SK-N-SH (cell line): ENCODE measurements around the gene ATXN10. TPM values are rescaled to one million over a fixed set of nuclear protein-coding genes. Genes with fewer than 3 reads are reported as not detected.
A peak's percentile ranks its signal among the peaks of the same experiment; 100 is the strongest.
"Not testable (repeated sequence)": the region's sequence is repeated elsewhere in the genome, so short reads cannot be mapped to it uniquely, and the experiment has no call there.

Experiments
- CTCF ChIA-PET: fragments of 300-600, 350-600 bp; formaldehyde crosslinking; extraction: SDS; loops from one replicate; lab custom pipeline; 2021; lab: Yijun Ruan, JAX
- POLR2A ChIA-PET: fragments of 350-600 bp; sonication (Branson Sonifier 250); formaldehyde crosslinking; extraction: SDS; loops from one replicate; lab custom pipeline; 2020; ENCODE audit warnings: antibody characterized with exemption, inconsistent platforms; lab: Yijun Ruan, JAX
- DNase-seq: peaks from one replicate; pipeline ENCODE4 v3.0.0; 2012
- H2AFZ ChIP-seq: fragments of 200-600 bp; sonication (generic); 2 replicates; pipeline ENCODE4 v1.8.1; 2016; ENCODE audit warnings: antibody characterized with exemption, mild to moderate bottlenecking, low read depth
- H3F3A ChIP-seq: fragments of 200-600 bp; sonication (generic); replicated peaks from 2 replicates; pipeline ENCODE3; 2016; ENCODE audit warnings: antibody characterized with exemption, mild to moderate bottlenecking; ENCODE audit not compliant: insufficient read depth
- H3K27ac ChIP-seq, 2 experiments: fragments of 200-500 bp in 1 of 2; fragments of 200-600 bp in 1 of 2; sonication (Bioruptor generic) in 1 of 2; sonication (generic), shearing (Covaris generic) in 1 of 2; 2 replicates each; pipeline versions ENCODE4 v1.5.1 to v1.6.1; 2014 to 2016; ENCODE audit warnings: low read depth in 2 of 2, inconsistent platforms in 1 of 2, low read length in 1 of 2, mild to moderate bottlenecking in 1 of 2, mixed read lengths in 1 of 2
- H3K27me3 ChIP-seq: fragments of 200-600 bp; sonication (generic), shearing (Covaris generic); 2 replicates; pipeline ENCODE4 v1.6.1; 2016; ENCODE audit warnings: mixed run types; ENCODE audit not compliant: insufficient read depth
- H3K36me3 ChIP-seq, 2 experiments: fragments of 200-500 bp in 1 of 2; fragments of 200-600 bp in 1 of 2; sonication (Bioruptor generic) in 1 of 2; sonication (generic) in 1 of 2; replicated peaks in 1 of 2; 2 replicates each; pipeline versions ENCODE3 to v1.5.1; 2014 to 2016; ENCODE audit warnings: low read length in 1 of 2, mild to moderate bottlenecking in 1 of 2; ENCODE audit not compliant: insufficient read depth in 2 of 2, control insufficient read depth in 1 of 2
- H3K4me1 ChIP-seq, 2 experiments: fragments of 200-500 bp in 1 of 2; fragments of 200-600 bp in 1 of 2; sonication (Bioruptor generic) in 1 of 2; sonication (generic), shearing (Covaris generic) in 1 of 2; 2 replicates each; pipeline versions ENCODE4 v1.5.1 to v1.6.1; 2014 to 2016; ENCODE audit warnings: low read depth in 1 of 2, low read length in 1 of 2, mixed run types in 1 of 2; ENCODE audit not compliant: insufficient read depth in 2 of 2, control insufficient read depth in 1 of 2
- H3K4me2 ChIP-seq: fragments of 200-600 bp; sonication (generic), shearing (Covaris generic); 2 replicates; pipeline ENCODE4 v1.6.1; 2017; ENCODE audit warnings: mixed run types
- H3K4me3 ChIP-seq, 2 experiments: fragments of 200-500 bp in 1 of 2; fragments of 200-600 bp in 1 of 2; sonication (Bioruptor generic) in 1 of 2; sonication (generic), shearing (Covaris generic) in 1 of 2; 2 replicates each; pipeline versions ENCODE4 v1.5.1 to v1.8.1; 2014 to 2016; ENCODE audit warnings: low read depth in 2 of 2, inconsistent platforms in 1 of 2, low read length in 1 of 2, mild to moderate bottlenecking in 1 of 2, mixed read lengths in 1 of 2, moderate library complexity in 1 of 2
- H3K79me2 ChIP-seq: fragments of 200-600 bp; sonication (generic); 2 replicates; pipeline ENCODE4 v1.8.1; 2017; ENCODE audit warnings: mild to moderate bottlenecking; ENCODE audit not compliant: insufficient read depth
- H3K9ac ChIP-seq: fragments of 200-600 bp; sonication (generic); 2 replicates; pipeline ENCODE4 v1.6.1; 2017; ENCODE audit warnings: mixed run types
- H3K9me2 ChIP-seq: fragments of 200-600 bp; sonication (generic); 2 replicates; pipeline ENCODE4 v1.6.1; 2017; ENCODE audit warnings: mixed run types
- H3K9me3 ChIP-seq: fragments of 200-600 bp; sonication (generic); 2 replicates; pipeline ENCODE4 v1.6.1; 2017; ENCODE audit warnings: mixed run types, mild to moderate bottlenecking, moderate library complexity
- H4K20me1 ChIP-seq: fragments of 200-600 bp; sonication (generic); 2 replicates; pipeline ENCODE4 v1.6.1; 2017; ENCODE audit warnings: mild to moderate bottlenecking, mixed run types; ENCODE audit not compliant: insufficient read depth
- ELF1 ChIP-seq: IDR thresholded peaks from 2 replicates; pipeline ENCODE4 v1.4.0; 2012
- EP300 ChIP-seq, 2 experiments: IDR thresholded peaks; 2 replicates each; pipeline versions ENCODE4 v1.4.0 to v1.6.1; 2012; ENCODE audit warnings: borderline replicate concordance in 1 of 2, low read depth in 1 of 2, low read length in 1 of 2
- FOSL2 ChIP-seq: IDR thresholded peaks from 2 replicates; pipeline ENCODE4 v1.4.0; 2012; ENCODE audit warnings: low read depth, mild to moderate bottlenecking, moderate library complexity, borderline replicate concordance
- FOXM1 ChIP-seq: IDR thresholded peaks from 2 replicates; pipeline ENCODE4 v1.4.0; 2012; ENCODE audit warnings: low read depth, mild to moderate bottlenecking
- GATA2 ChIP-seq: sonication (generic); formaldehyde crosslinking; IDR thresholded peaks from 2 replicates; pipeline ENCODE4 v1.5.0; 2020; ENCODE audit warnings: mild to moderate bottlenecking, missing genetic modification reagents
- JUND ChIP-seq: IDR thresholded peaks from 2 replicates; pipeline ENCODE4 v1.4.0; 2012
- NFIC ChIP-seq: IDR thresholded peaks from 2 replicates; pipeline ENCODE4 v1.4.0; 2012; ENCODE audit warnings: borderline replicate concordance
- RCOR1 ChIP-seq: fragments of 150-350 bp; IDR thresholded peaks from 2 replicates; pipeline ENCODE4 v1.6.1; 2017; ENCODE audit warnings: antibody characterized with exemption, low read length
- TCF12 ChIP-seq: IDR thresholded peaks from 2 replicates; pipeline ENCODE4 v1.4.0; 2012
- YY1 ChIP-seq: IDR thresholded peaks from 2 replicates; pipeline ENCODE4 v1.4.0; 2012; ENCODE audit warnings: low read depth, mild to moderate bottlenecking
- WGBS: methylation state at CpG from one replicate; pipeline ENCODE4 v1.1.6; 2017; ENCODE audit warnings: low lambda C conversion rate; 5-methylcytosine and 5-hydroxymethylcytosine counted together
- polyA plus RNA-seq, 3 experiments: library from polyadenylated mRNA; depleted of rRNA; stranded (reverse); fragments of >200 nt; gene quantifications; 2 replicates each; pipeline ENCODE4 v1.2.3, GENCODE V29; 2012
- TF ChIP-seq, protein P1 (sequence below): IDR thresholded peaks from 2 replicates; pipeline ENCODE4 v1.4.0; 2012; ENCODE audit warnings: low read depth, borderline replicate concordance
- TF ChIP-seq, protein P2 (sequence below): IDR thresholded peaks from 2 replicates; pipeline ENCODE4; 2012

The ATXN10 gene
- polyA plus RNA-seq, 1 of the 3 experiments (the other 2 are of a cell fraction): 202 TPM

DNA sequence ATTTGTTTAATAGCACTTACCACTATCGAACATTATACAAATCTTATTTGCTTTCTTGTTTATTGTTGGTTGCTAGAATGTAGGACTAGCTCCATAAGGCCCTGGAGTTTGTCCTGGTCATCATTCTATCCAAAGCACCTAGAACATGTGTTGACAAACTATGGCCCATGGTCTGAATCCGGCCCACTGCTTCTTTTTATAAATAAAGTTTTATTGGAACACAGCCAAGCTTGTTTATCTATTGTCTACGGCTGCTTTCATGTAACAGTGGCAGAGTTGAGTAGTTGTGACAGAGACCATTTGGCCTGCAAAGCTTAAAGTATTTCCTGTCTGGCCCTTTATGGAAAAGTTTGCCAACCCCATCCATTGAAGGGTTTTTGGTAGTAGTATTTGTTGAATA is 38.8 kb downstream of the ATXN10 start (continued):
- no peak for TF ChIP-seq GATA2 (CRISPR knock-in tag)
- TF ChIP-seq NFIC: no peak
- TF ChIP-seq ELF1: no peak
- TF ChIP-seq YY1: no peak

DNA sequence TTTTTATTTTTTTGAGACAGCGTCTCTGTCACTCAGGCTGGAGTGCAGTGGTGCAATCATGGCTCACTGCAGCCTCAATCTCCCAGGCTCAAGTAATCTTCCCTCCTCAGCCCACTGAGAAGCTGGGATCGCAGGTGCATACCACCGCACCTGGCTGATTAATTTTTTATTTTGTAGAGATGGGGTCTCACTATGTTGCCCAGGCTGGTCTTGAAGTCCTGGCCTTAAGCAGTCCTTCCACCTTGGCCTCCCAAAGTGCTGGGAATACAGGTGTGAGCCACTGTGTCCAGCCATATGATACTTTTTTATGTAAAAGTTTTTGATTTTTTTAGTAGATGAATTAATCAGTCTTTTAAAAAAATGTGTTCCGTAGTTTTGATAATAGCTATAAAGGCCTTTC is 42.8 kb downstream of the ATXN10 start:
- peaks cover 87% of the 10 kb centered on the region for H3K79me2 ChIP-seq
- POLR2A ChIA-PET, H3K27ac ChIP-seq, H2AFZ ChIP-seq, H3K4me2 ChIP-seq, H3K4me3 ChIP-seq, DNase-seq, H3K9ac ChIP-seq, H3K27me3 ChIP-seq, H3K9me2 ChIP-seq, H3K9me3 ChIP-seq: not testable (repeated sequence)
- WGBS: 97% methylated on average over 4 of the region's 4 CpGs
- H3K4me1 ChIP-seq: peaks cover 8 to 15% of the 10 kb centered on the region in 2 experiments; a peak in 3 of 4 replicates
- peaks cover 22% of the 10 kb centered on the region for H3F3A ChIP-seq
- CTCF ChIA-PET: interaction anchor here (0.7 kb wide), 1 partner anchor 136 kb away, joined by 3 read pairs; no protein-coding TSS in a partner anchor
- peaks cover 55 to 69% of the 10 kb centered on the region in 2 experiments for H3K36me3 ChIP-seq
- peaks cover 73% of the 10 kb centered on the region for H4K20me1 ChIP-seq

DNA sequence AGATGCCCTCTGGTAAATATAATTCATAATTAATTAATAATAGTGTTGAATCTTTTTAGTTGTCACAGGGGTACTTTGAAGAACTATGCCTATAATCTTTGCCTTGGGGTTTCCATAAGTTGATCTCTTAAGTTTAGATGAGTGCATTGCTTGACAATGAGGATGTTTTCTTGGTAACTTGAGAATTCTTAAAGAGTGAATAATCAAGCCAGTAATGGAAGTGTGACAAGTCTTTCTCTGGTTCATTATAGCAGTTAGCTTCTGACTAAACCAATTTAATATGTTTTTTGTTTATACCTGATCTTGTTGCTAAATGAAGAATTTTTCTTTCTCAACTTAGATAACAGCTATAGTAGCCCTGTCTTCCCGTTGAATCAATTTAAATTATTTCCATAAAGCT is 46.2 kb downstream of the ATXN10 start:
- no peak for DNase-seq

More for the DNA sequence above, 46.2 kb downstream of the ATXN10 start:
- Histone ChIP-seq H3K4me2 (no peak overlapping the region), H3K27me3 (no peaks in the 10 kb centered on the region), H3K36me3 (peaks cover 66 to 71% of the 10 kb centered on the region in 2 experiments), H2AFZ (no peak overlapping the region), H3K4me3 (no peak overlapping the region), H3K9me3 (no peaks in the 10 kb centered on the region), H3K27ac (peak overlapping the region in 1 of 2 experiments; percentile 39; a peak in 2 of 4 replicates), H3K9ac (no peak overlapping the region), H3K9me2 (no peaks in the 10 kb centered on the region), H3K4me1 (peaks cover 0 to 7% of the 10 kb centered on the region in 2 experiments; a peak in 2 of 4 replicates), H4K20me1 (peaks cover 40% of the 10 kb centered on the region), H3K79me2 (peaks cover 84% of the 10 kb centered on the region), H3F3A (peaks cover 3% of the 10 kb centered on the region)
- ChIA-PET CTCF (interaction anchor here (1.1 kb wide), 1 partner anchor 15 kb away, joined by 3 read pairs; no protein-coding TSS in a partner anchor), POLR2A (no interaction called here)
- peak; percentile 36 for TF ChIP-seq JUND
- TF ChIP-seq, protein P1, sequence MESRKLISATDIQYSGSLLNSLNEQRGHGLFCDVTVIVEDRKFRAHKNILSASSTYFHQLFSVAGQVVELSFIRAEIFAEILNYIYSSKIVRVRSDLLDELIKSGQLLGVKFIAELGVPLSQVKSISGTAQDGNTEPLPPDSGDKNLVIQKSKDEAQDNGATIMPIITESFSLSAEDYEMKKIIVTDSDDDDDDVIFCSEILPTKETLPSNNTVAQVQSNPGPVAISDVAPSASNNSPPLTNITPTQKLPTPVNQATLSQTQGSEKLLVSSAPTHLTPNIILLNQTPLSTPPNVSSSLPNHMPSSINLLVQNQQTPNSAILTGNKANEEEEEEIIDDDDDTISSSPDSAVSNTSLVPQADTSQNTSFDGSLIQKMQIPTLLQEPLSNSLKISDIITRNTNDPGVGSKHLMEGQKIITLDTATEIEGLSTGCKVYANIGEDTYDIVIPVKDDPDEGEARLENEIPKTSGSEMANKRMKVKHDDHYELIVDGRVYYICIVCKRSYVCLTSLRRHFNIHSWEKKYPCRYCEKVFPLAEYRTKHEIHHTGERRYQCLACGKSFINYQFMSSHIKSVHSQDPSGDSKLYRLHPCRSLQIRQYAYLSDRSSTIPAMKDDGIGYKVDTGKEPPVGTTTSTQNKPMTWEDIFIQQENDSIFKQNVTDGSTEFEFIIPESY: no peak
- no peak for TF ChIP-seq RCOR1
- TF ChIP-seq EP300 (IDR thresholded peaks at IDR 0.05; ENCODE audit: borderline replicate concordance in 1 of 2, low read depth in 1 of 2, low read length in 1 of 2): no peak
- TF ChIP-seq FOSL2: peak; percentile 37; the same call in 1 of the 2 replicates
- TF ChIP-seq FOXM1: no peak
- TF ChIP-seq, protein P2, sequence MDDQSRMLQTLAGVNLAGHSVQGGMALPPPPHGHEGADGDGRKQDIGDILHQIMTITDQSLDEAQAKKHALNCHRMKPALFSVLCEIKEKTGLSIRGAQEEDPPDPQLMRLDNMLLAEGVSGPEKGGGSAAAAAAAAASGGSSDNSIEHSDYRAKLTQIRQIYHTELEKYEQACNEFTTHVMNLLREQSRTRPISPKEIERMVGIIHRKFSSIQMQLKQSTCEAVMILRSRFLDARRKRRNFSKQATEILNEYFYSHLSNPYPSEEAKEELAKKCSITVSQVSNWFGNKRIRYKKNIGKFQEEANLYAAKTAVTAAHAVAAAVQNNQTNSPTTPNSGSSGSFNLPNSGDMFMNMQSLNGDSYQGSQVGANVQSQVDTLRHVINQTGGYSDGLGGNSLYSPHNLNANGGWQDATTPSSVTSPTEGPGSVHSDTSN: 0 out of 2 replicates have a peak, but pooled peaks have one; percentile 8
- 0 out of 2 replicates have a peak, but pooled peaks have one; percentile 14 for TF ChIP-seq TCF12
- 82% methylated on average over 1 of the region's 1 CpG for WGBS
